Iris pigment epithelial cell (primary cell): ENCODE measurements around the gene INIP.
A peak's percentile ranks its signal among the peaks of the same experiment; 100 is the strongest.
"Not testable (repeated sequence)": the region's sequence is repeated elsewhere in the genome, so short reads cannot be mapped to it uniquely, and the experiment has no call there.

Experiments used
- DNase-seq: peaks from one replicate; pipeline ENCODE4 v3.0.0-alpha.2; 2011; ENCODE audit warnings: low read depth

Gene INIP

DNA sequence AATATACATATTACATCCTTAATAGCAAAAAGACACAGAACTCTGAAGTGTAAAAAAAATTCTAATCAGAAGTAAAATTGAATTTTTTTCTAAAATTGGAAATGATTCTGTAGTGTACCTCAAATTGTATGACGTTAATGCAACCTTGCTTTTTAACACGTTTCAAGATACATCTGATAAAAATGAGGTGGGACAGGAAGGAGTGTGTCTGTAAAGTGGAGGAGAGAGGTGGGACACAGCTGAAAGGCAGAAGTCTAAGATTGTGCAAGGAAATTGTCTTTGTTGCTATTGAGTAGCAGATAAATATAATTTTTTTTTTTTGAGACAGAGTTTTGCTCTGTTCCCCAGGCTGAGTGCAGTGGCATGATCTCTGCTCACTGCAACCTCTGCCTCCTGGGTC lies 17.0 kb upstream of the INIP start:
- no peak for DNase-seq

GRCh38 chr9:112731971-112732370 lies 14.1 kb upstream of the INIP start:
- DNase-seq, result no peak

- DNase-seq, result no peak
These were observed 10.5 kb upstream of the INIP start for GRCh38 chr9:112728401-112728800.

DNA sequence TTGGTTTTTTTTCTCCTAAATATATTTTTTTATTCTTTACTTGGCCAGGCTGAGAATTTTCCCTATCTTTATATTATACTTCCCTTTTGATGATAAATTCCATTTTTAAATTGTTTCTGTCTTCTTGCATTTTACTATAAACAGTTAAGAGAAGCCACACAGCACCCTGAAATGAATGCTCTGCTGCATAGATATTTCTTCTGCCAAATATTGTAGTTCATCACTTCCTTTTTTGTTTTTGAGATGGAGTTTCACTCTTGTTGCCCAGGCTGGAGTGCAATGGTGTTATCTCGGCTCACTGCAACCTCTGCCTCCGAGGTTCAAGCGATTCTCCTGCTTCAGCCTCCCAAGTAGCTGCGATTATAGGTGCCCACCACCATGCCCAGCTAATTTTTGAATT lies 8.5 kb upstream of the INIP start:
- DNase-seq, result no peak

DNA sequence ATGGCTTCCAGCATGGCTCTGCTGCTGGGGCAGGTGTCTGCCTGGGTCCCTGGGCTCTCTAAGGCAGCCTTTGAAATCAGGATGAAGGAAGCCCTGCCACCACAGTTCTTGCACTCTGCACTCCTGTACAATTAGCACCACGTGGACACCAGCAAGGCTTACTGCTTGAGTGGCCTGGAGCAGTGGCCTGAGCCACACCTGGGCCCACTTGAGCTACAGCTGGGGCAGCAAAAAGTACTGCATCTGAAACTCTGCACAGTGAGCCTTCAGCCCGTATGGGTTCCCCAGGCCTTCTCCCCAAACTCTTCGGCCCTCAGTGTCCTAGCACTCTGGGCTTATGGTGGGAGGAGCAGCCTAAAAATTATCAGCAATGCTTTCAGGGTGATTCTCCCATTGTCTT lies 8.0 kb upstream of the INIP start:
- no peak for DNase-seq

GRCh38 chr9:112722749-112723148 lies 4.8 kb upstream of the INIP start:
- DNase-seq, result not testable (repeated sequence)

- no peak for DNase-seq
These were observed 2.3 kb upstream of the INIP start for GRCh38 chr9:112720113-112720780.

- no peak for DNase-seq
These were observed 1.8 kb upstream of the INIP start for GRCh38 chr9:112719696-112720095.

DNA sequence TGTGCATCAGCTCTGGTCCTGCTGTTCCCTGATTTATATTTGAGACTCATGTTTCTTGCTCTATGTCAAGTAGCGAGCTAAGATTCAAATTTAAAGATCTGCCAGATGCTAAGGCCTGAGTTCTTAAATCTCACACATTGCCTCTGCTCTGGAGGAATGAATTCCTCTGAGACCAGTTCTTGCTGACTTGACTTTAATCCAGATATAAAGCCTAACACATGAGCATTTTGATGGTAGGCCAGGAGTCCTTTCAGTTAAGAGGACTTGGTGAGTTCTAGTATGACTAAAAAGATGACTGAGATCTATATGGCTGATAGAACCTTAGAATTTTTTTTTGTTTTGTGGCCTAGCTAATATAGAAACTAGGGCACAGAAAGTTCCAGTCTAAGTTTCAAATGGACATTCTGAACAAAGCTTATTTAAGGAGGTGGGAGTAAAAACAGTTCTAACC lies 1.3 kb upstream of the INIP start:
- DNase-seq, result no peak

GRCh38 chr9:112712678-112713077 lies 5.2 kb downstream of the INIP start:
- DNase-seq, result no peak

DNA sequence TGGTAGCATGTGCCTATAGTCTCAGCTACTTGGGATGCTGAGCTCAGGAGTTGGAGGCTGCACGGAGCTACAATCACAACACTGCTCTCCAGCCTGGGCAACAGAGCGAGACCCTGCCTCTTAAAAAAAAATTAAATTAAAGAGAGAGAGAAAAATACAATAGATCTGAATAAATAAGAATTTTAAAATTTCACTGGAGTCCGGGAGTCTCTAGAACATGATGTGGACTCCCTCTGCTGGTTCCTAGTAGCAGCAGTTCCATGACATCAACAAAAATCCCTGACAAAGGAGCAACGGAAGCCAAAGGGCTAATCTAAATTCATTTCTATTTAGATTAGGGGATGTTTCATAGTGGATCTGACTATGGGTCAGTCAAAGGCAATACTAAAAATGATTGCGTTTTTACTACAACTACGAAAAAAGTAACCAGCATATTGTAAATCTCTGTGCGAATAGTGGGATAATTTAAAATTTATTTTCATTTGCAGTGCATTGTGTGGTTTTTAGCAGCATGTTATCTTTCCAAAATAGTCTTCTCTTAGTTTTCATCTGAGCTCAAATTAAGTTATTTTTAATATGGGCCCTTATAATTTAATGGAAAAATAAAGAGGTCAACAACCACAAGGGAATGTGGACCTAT lies 6.7 kb downstream of the INIP start:
- DNase-seq, result peak; percentile 66

- peak; percentile 61 for DNase-seq
These were observed 12.0 kb downstream of the INIP start for GRCh38 chr9:112705768-112706427.

DNA sequence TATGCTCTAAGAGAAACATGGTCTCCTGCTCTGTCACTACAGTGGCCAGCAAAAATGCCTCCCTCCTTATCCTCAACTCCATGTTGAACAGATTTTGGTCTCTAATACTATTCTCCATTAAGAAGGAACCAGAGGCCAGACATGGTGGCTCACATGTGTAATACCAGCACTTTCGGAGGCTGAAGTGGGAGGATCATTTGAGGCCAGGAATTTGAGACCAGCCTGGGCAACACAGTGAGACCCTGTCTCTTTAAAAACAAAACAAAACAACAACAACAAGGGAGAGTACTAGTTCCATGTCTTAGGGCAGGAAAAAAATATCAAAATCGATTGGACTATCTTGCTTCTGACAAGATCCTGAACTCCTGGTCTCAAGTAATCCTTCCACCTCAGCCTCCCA lies 14.6 kb downstream of the INIP start:
- no peak for DNase-seq

- DNase-seq, result peak; percentile 7
These were observed 17.8 kb downstream of the INIP start for GRCh38 chr9:112700085-112700484.

DNA sequence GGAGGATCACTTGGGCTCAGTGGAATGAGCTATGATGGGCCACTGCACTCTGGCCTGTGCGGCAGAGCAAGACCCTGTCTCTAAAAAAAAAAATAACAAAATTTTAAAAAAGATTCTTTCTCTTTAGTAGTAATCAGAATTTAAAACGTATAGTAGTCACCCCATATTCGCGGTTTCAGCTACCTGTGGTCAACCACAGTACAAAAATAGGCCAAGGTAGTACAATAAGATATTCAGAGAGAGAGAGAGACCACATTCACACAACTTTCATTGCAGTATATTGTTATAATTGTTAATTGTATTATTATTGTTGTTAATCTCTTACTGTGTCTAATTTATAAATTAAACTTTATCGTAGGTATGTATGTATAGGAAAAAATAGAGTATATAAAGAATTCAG lies 18.7 kb downstream of the INIP start:
- no peak for DNase-seq

DNA sequence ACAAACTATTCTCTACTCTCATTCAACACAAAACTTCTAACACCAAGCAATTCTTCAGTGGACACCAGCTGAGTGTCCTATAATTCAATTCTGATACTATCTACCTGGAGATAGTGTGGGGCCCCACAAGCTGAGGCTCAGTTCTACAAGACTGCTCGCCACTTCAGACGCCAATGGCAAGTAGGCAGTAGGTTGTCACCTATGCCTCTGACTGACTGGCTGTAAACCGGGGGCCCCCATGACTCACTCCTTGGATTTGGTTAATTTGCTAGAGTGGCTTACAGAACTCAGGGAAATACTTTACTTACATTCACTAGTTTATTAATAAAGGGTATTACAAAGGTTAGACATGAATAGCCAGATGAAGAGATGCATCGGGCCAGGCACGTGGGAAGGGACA lies 21.5 kb downstream of the INIP start:
- no peak for DNase-seq

DNA sequence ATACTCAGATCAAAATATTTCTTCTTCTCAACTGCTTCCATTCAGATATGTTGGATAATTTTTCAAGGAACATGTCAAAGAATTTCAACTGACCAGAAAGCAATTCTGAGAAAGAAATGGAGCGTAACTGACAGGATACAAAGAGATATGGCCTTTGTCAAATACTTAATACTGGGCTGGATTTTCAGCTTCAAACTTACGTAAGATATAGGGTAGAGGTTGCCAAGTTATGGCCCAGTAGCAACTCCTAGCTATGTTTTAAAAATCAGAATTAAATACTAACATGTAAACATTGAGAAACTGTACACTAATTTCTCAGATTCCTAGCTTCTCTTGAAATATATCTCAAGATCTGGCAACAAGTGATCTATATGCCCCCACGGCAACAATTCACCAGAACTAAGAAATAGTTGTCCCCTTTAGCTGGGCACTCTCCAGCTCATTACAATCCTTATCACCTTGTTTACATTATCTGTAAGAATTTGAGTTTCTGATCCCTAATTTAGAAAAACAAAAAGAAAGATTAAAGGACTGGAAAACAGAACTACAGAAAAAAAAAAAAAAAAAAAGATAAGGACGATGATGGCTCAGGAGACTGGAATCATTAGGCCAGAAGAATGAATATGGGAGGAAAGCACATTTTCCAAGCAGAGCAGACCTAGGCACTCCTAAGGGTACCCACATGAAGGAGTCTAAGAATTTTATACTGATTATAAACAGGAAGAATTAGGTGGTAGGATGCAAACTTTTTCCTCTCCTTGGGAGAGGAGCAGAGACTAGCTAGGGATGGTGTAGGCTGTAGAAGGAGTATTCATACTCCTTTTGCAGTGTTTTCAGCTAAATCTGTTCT lies 23.0 kb downstream of the INIP start:
- peak; percentile 10 for DNase-seq

GRCh38 chr9:112689161-112689740 lies 28.7 kb downstream of the INIP start:
- no peak for DNase-seq

GRCh38 chr9:112680731-112681402 lies 37.0 kb downstream of the INIP start:
- DNase-seq, result no peak

GRCh38 chr9:112677040-112677439 lies 40.9 kb downstream of the INIP start:
- no peak for DNase-seq

DNA sequence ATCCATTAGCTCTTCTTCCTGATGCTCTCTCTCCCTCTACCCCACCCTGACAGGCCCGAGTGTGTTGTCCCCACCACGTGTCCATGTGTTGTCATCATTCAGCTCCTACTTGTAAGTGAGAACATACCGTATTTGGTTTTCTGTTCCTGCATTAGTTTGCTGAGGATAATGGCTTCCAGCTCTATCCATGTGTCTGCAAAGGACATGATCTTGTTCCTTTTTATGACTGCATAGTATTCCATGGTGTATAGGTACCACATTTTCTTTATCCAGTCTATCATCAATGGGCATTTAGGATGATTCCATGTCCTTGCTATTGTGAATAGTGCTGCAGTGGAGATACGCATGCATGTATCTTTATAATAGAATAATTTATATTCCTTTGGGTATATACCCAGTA lies 44.7 kb downstream of the INIP start:
- not testable (repeated sequence) for DNase-seq
